Measurements from ENCODE around the gene L3MBTL4.

- TF ChIP-seq ZNF8 (CRISPR knock-in tag; IDR thresholded peaks at IDR 0.05): no peak
- no peak for TF ChIP-seq CSDC2 (CRISPR knock-in tag; IDR thresholded peaks at IDR 0.05)
- TF ChIP-seq ZFP3 (CRISPR knock-in tag; IDR thresholded peaks at IDR 0.05): no peak
- TF ChIP-seq, protein P1, sequence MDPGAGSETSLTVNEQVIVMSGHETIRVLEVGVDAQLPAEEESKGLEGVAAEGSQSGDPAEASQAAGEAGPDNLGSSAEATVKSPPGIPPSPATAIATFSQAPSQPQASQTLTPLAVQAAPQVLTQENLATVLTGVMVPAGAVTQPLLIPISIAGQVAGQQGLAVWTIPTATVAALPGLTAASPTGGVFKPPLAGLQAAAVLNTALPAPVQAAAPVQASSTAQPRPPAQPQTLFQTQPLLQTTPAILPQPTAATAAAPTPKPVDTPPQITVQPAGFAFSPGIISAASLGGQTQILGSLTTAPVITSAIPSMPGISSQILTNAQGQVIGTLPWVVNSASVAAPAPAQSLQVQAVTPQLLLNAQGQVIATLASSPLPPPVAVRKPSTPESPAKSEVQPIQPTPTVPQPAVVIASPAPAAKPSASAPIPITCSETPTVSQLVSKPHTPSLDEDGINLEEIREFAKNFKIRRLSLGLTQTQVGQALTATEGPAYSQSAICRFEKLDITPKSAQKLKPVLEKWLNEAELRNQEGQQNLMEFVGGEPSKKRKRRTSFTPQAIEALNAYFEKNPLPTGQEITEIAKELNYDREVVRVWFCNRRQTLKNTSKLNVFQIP (CRISPR knock-in tag; IDR thresholded peaks at IDR 0.05; ENCODE audit: borderline replicate concordance, low read depth): no peak
Measured at GRCh38 chr18:6107794-6108193, 306.9 kb downstream of the L3MBTL4 start.
